Endodermal cell (in vitro differentiated cells): ENCODE measurements around the gene RPS6KA2. TPM values are rescaled to one million over a fixed set of nuclear protein-coding genes. Genes with fewer than 3 reads are reported as not detected.

Experiments
- DNase-seq: peaks from one replicate; pipeline ENCODE4 v3.0.0-alpha.2; 2017
- H3K27ac ChIP-seq: 2 replicates; pipeline ENCODE4 v1.5.1; 2013; ENCODE audit warnings: mild to moderate bottlenecking, low read depth, low read length, moderate library complexity
- H3K27me3 ChIP-seq: 2 replicates; pipeline ENCODE4 v1.6.1; 2013; ENCODE audit warnings: mild to moderate bottlenecking, low read length, moderate library complexity; ENCODE audit not compliant: insufficient read depth, control insufficient read depth, poor library complexity, severe bottlenecking
- H3K36me3 ChIP-seq: 2 replicates; pipeline ENCODE4 v1.7.0; 2013; ENCODE audit warnings: mild to moderate bottlenecking, low read length, moderate library complexity; ENCODE audit not compliant: control insufficient read depth, insufficient read depth
- H3K4me1 ChIP-seq: one replicate; pipeline ENCODE4 v1.7.0; 2013; ENCODE audit warnings: low read length; ENCODE audit not compliant: control insufficient read depth, insufficient read depth
- H3K4me3 ChIP-seq: 2 replicates; pipeline ENCODE4 v1.5.1; 2013; ENCODE audit warnings: mild to moderate bottlenecking, low read length, moderate library complexity
- H3K9ac ChIP-seq: 2 replicates; pipeline ENCODE4 v1.6.1; 2013; ENCODE audit warnings: mild to moderate bottlenecking, low read length, moderate library complexity; ENCODE audit not compliant: poor library complexity, severe bottlenecking; ENCODE audit errors: extremely low read depth
- H3K9me3 ChIP-seq: 2 replicates; pipeline ENCODE4 v1.6.1; 2013; ENCODE audit warnings: mild to moderate bottlenecking, low read length, moderate library complexity; ENCODE audit not compliant: control insufficient read depth
- H3K27ac Mint-ChIP-seq: 2 replicates; pipeline ENCODE4 v1.8.0; 2020; ENCODE audit warnings: mixed read lengths
- H3K27me3 Mint-ChIP-seq: 2 replicates; pipeline ENCODE4 v1.8.0; 2021; ENCODE audit warnings: mild to moderate bottlenecking, mixed read lengths; ENCODE audit not compliant: insufficient read depth
- H3K36me3 Mint-ChIP-seq: 2 replicates; pipeline ENCODE4 v1.8.0; 2020; ENCODE audit warnings: low read depth, mixed read lengths
- H3K4me1 Mint-ChIP-seq: 2 replicates; pipeline ENCODE4 v1.8.0; 2020; ENCODE audit warnings: mixed read lengths
- H3K4me3 Mint-ChIP-seq: 2 replicates; pipeline ENCODE4 v1.8.0; 2020; ENCODE audit warnings: mild to moderate bottlenecking, moderate library complexity, mixed read lengths
- H3K9me3 Mint-ChIP-seq: 2 replicates; pipeline ENCODE4 v1.8.0; 2020; ENCODE audit warnings: mild to moderate bottlenecking, mixed read lengths
- WGBS, 2 experiments: methylation state at CpG; one replicate each; pipeline versions ENCODE4 v1.1.5 to v1.1.7; 2013; ENCODE audit warnings: missing lambda C conversion rate in 2 of 2, mixed read lengths in 1 of 2; ENCODE audit not compliant: insufficient coverage in 1 of 2, insufficient read length in 1 of 2; 5-methylcytosine and 5-hydroxymethylcytosine counted together
- total RNA-seq, 2 donors: library from RNA; stranded (reverse); fragmentation: NEBNext Ultra II Directional in 1 of 2; extraction: Animal tissue kit (Norgen Biotek cat#: 25700) in 1 of 2; gene quantifications; 2 replicates in 1 of 2; 3 replicates in 1 of 2; pipeline ENCODE4 v1.2.1, GENCODE V29; 2021
- TF ChIP-seq, protein P1 (sequence below): fragments of 200-600 bp; sonication (generic); conservative IDR thresholded peaks from 2 replicates; pipeline ENCODE4 v1.5.0; 2021; ENCODE audit warnings: antibody characterized with exemption, mild to moderate bottlenecking

RPS6KA2 gene
- total RNA-seq, 2 donors from 2014 or later, result 17.9 to 23.9 TPM

DNA sequence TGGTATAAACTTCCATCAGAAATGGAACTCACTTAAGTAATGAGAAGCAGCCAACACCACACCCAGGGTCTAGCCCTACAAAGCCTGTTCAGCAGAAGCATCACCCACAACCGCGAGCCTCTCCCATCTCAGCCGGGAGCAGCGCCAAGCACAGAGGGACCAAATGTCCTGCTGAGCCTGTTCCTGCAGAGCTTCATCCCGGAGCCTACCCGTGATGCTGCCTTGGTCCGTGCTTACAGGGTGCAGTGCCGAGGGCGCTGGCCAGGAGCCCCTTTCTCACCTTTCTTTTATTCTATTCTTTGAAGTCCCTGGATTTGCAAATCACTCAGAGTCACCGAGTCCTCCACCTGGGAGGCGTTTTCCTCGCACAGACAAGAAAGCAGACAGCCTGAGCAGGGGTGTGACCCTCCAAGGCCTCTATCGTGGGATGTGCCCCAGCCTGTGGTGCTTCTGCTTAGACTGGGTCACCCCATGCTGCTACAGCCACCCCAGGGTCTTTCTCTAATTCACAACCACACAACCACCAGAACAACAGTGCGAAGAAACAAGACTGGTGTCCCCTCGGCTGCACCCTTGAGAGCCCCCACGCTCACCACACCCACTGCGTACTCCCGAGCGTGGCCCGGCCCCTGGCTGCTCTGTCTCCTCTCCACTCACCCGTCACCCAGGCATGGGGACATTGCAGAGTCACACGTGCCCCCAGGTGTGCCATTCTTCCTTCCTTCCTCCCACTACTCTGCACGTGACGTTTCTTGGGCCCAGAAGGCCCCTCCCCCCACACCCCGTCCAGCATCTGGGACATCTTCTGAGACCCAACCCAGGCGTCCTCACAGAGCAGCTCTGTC is 152.1 kb downstream of the RPS6KA2 start:
- no peaks in the 10 kb centered on the region for H3K36me3 ChIP-seq
- TF ChIP-seq, protein P1, sequence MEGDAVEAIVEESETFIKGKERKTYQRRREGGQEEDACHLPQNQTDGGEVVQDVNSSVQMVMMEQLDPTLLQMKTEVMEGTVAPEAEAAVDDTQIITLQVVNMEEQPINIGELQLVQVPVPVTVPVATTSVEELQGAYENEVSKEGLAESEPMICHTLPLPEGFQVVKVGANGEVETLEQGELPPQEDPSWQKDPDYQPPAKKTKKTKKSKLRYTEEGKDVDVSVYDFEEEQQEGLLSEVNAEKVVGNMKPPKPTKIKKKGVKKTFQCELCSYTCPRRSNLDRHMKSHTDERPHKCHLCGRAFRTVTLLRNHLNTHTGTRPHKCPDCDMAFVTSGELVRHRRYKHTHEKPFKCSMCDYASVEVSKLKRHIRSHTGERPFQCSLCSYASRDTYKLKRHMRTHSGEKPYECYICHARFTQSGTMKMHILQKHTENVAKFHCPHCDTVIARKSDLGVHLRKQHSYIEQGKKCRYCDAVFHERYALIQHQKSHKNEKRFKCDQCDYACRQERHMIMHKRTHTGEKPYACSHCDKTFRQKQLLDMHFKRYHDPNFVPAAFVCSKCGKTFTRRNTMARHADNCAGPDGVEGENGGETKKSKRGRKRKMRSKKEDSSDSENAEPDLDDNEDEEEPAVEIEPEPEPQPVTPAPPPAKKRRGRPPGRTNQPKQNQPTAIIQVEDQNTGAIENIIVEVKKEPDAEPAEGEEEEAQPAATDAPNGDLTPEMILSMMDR, result no peak
- Mint-ChIP-seq H3K9me3 (no peaks in the 10 kb centered on the region), H3K4me3 (no peak overlapping the region), H3K36me3 (peaks cover 15% of the 10 kb centered on the region), H3K4me1 (peaks cover 17% of the 10 kb centered on the region), H3K27ac (no peak overlapping the region), H3K27me3 (no peaks in the 10 kb centered on the region)
- H3K9me3 ChIP-seq, result no peaks in the 10 kb centered on the region
- no peaks in the 10 kb centered on the region for H3K4me1 ChIP-seq
- no peak overlapping the region for H3K4me3 ChIP-seq
- H3K27me3 ChIP-seq, result no peaks in the 10 kb centered on the region
- no peak overlapping the region for H3K9ac ChIP-seq
- no peak overlapping the region for H3K27ac ChIP-seq
- DNase-seq, result no peak
- 90 to 92% methylated on average over 13 to 26 of the region's 26 CpGs for WGBS, 2 experiments

GRCh38 chr6:166473886-166474571 is 153.0 kb downstream of the RPS6KA2 start:
- no peaks in the 10 kb centered on the region for H3K27me3 ChIP-seq
- no peak overlapping the region for H3K9ac ChIP-seq
- no peak overlapping the region for H3K27ac ChIP-seq
- Mint-ChIP-seq H3K4me3 (no peak overlapping the region), H3K36me3 (peaks cover 17% of the 10 kb centered on the region), H3K27ac (no peak overlapping the region), H3K4me1 (peaks cover 17% of the 10 kb centered on the region), H3K9me3 (no peaks in the 10 kb centered on the region), H3K27me3 (no peaks in the 10 kb centered on the region)
- WGBS, 2 experiments, result 92 to 93% methylated on average over 10 to 12 of the region's 12 CpGs
- H3K4me1 ChIP-seq, result no peaks in the 10 kb centered on the region
- no peaks in the 10 kb centered on the region for H3K9me3 ChIP-seq
- TF ChIP-seq, protein P1, result no peak
- H3K4me3 ChIP-seq, result no peak overlapping the region
- DNase-seq, result no peak
- H3K36me3 ChIP-seq, result no peaks in the 10 kb centered on the region

GRCh38 chr6:166472636-166473035 is 154.4 kb downstream of the RPS6KA2 start:
- Mint-ChIP-seq H3K9me3 (no peaks in the 10 kb centered on the region), H3K27me3 (no peaks in the 10 kb centered on the region), H3K4me1 (peaks cover 17% of the 10 kb centered on the region), H3K36me3 (peaks cover 15% of the 10 kb centered on the region), H3K27ac (no peak overlapping the region), H3K4me3 (no peak overlapping the region)
- Histone ChIP-seq H3K27ac (no peak overlapping the region), H3K36me3 (no peaks in the 10 kb centered on the region), H3K4me1 (no peaks in the 10 kb centered on the region), H3K9ac (no peak overlapping the region), H3K9me3 (no peaks in the 10 kb centered on the region), H3K4me3 (no peak overlapping the region), H3K27me3 (no peaks in the 10 kb centered on the region)
- WGBS, 2 experiments, result 94 to 98% methylated on average over 9 to 12 of the region's 12 CpGs
- DNase-seq, result no peak
- TF ChIP-seq, protein P1, result no peak
